Type B pancreatic cell (in vitro differentiated cells): ENCODE data around the gene SAP30. TPM values are rescaled to one million over a fixed set of nuclear protein-coding genes. Genes with fewer than 3 reads are reported as not detected.

Experiments used
- DNase-seq: peaks from one replicate; pipeline ENCODE4 v3.0.0; 2021; ENCODE audit warnings: mixed read lengths; ENCODE audit not compliant: unreplicated experiment; ENCODE audit errors: extremely low spot score
- H3K27ac Mint-ChIP-seq: 2 replicates; pipeline ENCODE4 v1.8.0; 2021; ENCODE audit warnings: mild to moderate bottlenecking, mixed read lengths
- H3K27me3 Mint-ChIP-seq: 2 replicates; pipeline ENCODE4 v1.8.0; 2021; ENCODE audit warnings: mixed read lengths
- H3K36me3 Mint-ChIP-seq: 2 replicates; pipeline ENCODE4 v1.8.0; 2021; ENCODE audit warnings: mixed read lengths
- H3K4me1 Mint-ChIP-seq: one replicate; pipeline ENCODE4 v1.8.0; 2021; ENCODE audit warnings: mixed read lengths; ENCODE audit not compliant: unreplicated experiment
- H3K4me3 Mint-ChIP-seq: 2 replicates; pipeline ENCODE4 v1.8.0; 2021; ENCODE audit warnings: mild to moderate bottlenecking, mixed read lengths
- H3K9me3 Mint-ChIP-seq: 2 replicates; pipeline ENCODE4 v1.8.0; 2021; ENCODE audit warnings: mixed read lengths
- long read RNA-seq: library from polyadenylated mRNA; unstranded; transcript quantifications from one replicate; pipeline ENCODE4 v2.0.0, GENCODE V29; 2020
- total RNA-seq: library from RNA; stranded (reverse); gene quantifications from 2 replicates; pipeline ENCODE4 v1.2.1, GENCODE V29; 2021; ENCODE audit warnings: low replicate concordance
- TF ChIP-seq, protein P1 (sequence below): fragments of 200-600 bp; sonication (generic); conservative IDR thresholded peaks from 2 replicates; pipeline ENCODE4 v1.5.0; 2021; ENCODE audit warnings: antibody characterized with exemption, mild to moderate bottlenecking

The SAP30 gene, protein sequence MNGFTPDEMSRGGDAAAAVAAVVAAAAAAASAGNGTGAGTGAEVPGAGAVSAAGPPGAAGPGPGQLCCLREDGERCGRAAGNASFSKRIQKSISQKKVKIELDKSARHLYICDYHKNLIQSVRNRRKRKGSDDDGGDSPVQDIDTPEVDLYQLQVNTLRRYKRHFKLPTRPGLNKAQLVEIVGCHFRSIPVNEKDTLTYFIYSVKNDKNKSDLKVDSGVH
- total RNA-seq, result 7.9 and 21.3 TPM in 2 replicates
- long read RNA-seq, result 0 reads

DNA sequence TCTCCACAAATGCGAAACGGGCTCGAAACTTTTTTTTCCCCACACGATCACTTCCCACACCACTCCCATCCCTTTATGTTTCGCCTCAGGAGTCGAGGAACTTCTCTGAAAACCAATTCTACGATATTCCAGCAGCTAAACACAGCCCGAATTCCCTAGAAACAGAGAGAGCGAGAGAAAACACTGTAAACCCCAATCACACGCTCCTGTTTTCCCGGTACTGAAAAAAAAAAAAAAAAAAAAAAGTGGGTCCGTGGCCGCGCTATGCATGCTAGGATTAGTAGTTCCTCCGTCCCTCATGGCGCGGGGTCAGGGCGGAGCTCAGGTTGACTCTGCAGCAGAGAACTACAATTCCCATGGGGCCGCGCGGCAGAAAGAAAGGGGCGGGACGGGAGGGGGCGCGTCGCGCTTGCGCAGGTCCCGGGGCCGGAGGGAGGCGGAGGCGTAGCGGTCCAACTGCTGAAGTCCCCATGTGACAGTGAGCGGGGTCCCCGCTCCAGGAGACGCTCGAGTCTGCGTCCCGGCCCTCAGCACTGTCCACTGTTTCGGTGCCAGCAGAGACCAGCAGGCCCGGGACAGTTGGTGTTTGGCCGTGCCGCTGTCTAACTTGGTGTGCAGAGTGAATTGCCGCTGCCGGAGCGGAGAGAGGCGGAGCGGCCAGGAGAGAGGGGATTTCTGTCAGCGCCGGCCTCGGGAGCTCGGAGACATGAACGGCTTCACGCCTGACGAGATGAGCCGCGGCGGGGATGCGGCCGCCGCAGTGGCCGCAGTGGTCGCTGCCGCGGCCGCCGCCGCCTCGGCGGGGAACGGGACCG is at the start of gene SAP30:
Gene SAP30 (plus strand): TSS at position 478 of the 815 bp plus-strand sequence. CDS start 229 bp downstream, at position 707.
- H3K9me3 Mint-ChIP-seq, result no peaks in the 10 kb centered on the region
- TF ChIP-seq, protein P1, sequence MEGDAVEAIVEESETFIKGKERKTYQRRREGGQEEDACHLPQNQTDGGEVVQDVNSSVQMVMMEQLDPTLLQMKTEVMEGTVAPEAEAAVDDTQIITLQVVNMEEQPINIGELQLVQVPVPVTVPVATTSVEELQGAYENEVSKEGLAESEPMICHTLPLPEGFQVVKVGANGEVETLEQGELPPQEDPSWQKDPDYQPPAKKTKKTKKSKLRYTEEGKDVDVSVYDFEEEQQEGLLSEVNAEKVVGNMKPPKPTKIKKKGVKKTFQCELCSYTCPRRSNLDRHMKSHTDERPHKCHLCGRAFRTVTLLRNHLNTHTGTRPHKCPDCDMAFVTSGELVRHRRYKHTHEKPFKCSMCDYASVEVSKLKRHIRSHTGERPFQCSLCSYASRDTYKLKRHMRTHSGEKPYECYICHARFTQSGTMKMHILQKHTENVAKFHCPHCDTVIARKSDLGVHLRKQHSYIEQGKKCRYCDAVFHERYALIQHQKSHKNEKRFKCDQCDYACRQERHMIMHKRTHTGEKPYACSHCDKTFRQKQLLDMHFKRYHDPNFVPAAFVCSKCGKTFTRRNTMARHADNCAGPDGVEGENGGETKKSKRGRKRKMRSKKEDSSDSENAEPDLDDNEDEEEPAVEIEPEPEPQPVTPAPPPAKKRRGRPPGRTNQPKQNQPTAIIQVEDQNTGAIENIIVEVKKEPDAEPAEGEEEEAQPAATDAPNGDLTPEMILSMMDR, result no peak
- peak; percentile 97 for DNase-seq
- peak within 1 kb of the TSS; percentile 96 for H3K27ac Mint-ChIP-seq
- H3K27me3 Mint-ChIP-seq, result no peaks in the 10 kb centered on the region
- H3K4me3 Mint-ChIP-seq, result peak within 1 kb of the TSS; percentile 100
- H3K36me3 Mint-ChIP-seq, result peaks cover under 1% of the 10 kb centered on the region
- H3K4me1 Mint-ChIP-seq, result peaks cover 12% of the 10 kb centered on the region

- H3K27ac Mint-ChIP-seq, result peak overlapping the region; percentile 6
These were observed 45.6 kb upstream of the SAP30 start for GRCh38 chr4:173325007-173325736.

GRCh38 chr4:173328236-173328901 is 42.4 kb upstream of the SAP30 start:
- TF ChIP-seq, protein P1, result no peak
- peaks cover 15% of the 10 kb centered on the region for H3K4me1 Mint-ChIP-seq
- H3K4me3 Mint-ChIP-seq, result no peak overlapping the region
- H3K27ac Mint-ChIP-seq, result no peak overlapping the region
- H3K27me3 Mint-ChIP-seq, result no peaks in the 10 kb centered on the region
- peaks cover 33% of the 10 kb centered on the region for H3K36me3 Mint-ChIP-seq
- no peak for DNase-seq
- H3K9me3 Mint-ChIP-seq, result no peaks in the 10 kb centered on the region

More at GRCh38 chr4:173325007-173325736, 45.6 kb upstream of the SAP30 start:
- no peaks in the 10 kb centered on the region for H3K27me3 Mint-ChIP-seq
- H3K36me3 Mint-ChIP-seq, result peaks cover 17% of the 10 kb centered on the region
- no peaks in the 10 kb centered on the region for H3K9me3 Mint-ChIP-seq
- no peaks in the 10 kb centered on the region for H3K4me1 Mint-ChIP-seq
- no peak for DNase-seq
- TF ChIP-seq, protein P1, result no peak
- H3K4me3 Mint-ChIP-seq, result no peak overlapping the region

GRCh38 chr4:173330590-173330989 is 40.2 kb upstream of the SAP30 start:
- Mint-ChIP-seq H3K4me3 (no peak overlapping the region), H3K36me3 (peaks cover 34% of the 10 kb centered on the region), H3K9me3 (no peaks in the 10 kb centered on the region), H3K27ac (no peak overlapping the region), H3K4me1 (peaks cover 15% of the 10 kb centered on the region), H3K27me3 (peaks cover 4% of the 10 kb centered on the region)
- TF ChIP-seq, protein P1, result no peak
- no peak for DNase-seq

- Mint-ChIP-seq H3K36me3 (peaks cover 32% of the 10 kb centered on the region), H3K4me1 (peaks cover 22% of the 10 kb centered on the region), H3K27ac (peak overlapping the region; percentile 100), H3K4me3 (peak overlapping the region; percentile 98), H3K9me3 (no peaks in the 10 kb centered on the region), H3K27me3 (peaks cover 4% of the 10 kb centered on the region)
- TF ChIP-seq, protein P1, result no peak
- no peak for DNase-seq
These were observed 38.7 kb upstream of the SAP30 start for GRCh38 chr4:173332021-173332487.
